ENCODE data around the gene SPEF2.

The SPEF2 gene

DNA sequence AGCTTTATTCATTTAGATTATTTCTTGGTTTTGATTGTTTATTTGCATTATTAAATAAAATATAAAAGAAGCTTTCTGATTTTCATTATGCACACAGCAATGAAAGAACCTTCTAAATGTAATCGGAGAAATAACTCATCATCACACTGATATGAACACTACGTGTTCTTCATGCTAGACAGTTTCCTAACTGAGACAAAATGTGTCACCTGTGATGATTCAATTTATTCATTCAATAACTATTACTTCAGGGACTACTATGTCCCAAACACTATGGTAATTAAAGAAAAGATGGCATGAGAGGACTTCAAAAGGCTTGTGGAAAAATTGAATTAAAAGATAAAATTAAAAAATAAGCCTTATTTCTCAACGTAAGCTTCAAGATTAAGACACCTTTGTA is 118.1 kb downstream of the SPEF2 start:
- DNase-seq: no peak

DNA sequence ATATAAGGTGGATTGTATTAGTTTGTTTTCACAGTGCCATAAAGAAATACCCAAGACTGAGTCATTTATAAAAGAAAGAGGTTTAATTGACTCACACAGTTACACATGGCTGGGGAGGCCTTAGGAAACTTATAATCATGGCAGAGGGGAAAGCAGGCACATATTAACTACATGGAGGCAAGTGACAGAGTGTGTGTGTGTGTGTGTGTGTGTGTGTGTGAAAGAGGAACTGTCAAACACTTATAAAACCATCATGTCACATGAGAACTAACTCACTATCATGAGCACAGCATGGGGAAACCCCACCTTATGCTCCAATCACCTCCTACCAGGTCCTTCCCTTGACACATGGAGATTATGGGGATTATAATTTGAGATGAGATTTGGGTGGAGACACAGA is 118.6 kb downstream of the SPEF2 start:
- no peak for DNase-seq

DNA sequence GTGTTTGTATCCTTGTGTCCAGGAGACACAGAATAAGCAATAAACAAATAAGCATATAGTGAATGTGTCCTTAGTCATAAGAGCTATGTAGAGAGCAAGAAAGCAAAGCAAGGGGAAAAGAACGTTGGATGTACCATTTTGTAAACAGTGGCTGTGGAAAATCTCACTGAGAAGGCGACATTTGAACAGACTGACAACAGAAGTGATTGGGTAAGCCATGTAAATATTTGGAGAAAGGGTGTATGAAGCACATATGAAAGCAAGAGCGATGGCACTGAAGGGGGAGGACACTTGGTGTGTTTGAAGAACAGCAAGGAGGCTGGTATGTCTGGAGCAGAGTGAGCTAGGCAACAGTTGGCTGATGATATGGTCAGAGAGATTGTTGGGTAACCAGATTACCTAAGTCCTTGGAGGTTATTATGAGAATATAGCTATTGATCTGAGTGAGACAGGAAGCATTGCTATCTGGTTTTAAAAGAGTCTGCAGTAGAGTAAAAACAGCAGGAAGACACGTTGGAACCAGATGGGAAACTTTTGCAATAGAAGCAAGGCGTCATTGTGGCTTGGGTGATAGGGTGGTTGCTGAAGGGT is 123.6 kb downstream of the SPEF2 start:
- DNase-seq: no peak

DNA sequence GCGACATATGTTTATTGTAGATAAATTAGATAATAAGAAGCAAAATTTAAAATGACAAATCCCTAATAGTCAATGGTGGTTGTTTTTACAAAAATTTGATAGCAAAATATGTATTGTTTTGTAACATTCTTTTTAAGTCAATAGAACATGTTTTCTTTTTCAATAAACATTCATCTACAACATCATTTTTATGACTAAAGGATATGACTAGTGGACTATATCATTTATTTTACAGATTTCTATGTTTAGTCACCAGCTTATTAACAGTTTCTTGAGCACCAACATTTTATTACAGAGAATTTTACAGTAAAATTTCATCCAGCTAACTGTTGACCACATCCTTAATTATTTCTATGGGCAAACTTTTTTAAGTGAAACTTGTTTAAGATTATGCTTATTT is 124.3 kb downstream of the SPEF2 start:
- no peak for DNase-seq

DNA sequence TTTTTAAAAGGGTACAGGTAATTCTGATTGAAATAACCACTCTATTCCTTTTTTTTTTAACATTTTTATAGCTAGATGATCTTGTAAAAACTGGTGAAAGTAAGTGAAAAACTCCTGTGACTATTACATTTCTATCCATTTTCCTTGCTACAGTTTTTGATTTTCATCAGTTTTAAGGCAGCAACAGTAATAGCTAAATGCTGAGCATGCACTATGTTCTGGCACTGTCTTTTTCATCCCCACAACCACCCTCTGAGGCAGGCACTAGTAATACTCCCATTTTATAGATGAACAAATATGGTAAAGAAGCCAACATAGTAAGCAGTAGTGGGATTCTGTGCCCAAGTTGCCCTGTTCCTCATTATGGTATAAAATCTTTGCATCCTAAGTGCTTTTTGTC is 126.0 kb downstream of the SPEF2 start:
- no peak for DNase-seq

DNA sequence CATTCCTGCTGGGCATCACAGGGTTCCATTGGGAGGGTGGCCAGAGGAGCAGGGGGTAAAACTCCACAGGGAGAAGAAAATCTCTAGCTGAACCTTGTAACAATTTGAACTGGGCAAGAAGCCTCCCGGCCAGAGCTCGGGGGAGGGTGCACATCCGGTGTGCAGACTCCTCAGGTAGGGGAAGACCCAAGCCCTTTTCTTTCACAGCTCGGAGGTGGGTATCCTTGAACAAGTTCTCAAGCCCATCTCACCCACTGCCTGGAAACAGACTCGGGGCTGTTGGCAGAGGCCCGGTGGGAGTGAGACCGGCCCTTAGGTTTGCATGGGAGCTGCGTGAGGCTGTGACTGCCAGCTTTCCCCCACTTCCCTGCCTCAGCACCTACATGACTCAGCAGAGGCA is 127.5 kb downstream of the SPEF2 start:
- DNase-seq: no peak

DNA sequence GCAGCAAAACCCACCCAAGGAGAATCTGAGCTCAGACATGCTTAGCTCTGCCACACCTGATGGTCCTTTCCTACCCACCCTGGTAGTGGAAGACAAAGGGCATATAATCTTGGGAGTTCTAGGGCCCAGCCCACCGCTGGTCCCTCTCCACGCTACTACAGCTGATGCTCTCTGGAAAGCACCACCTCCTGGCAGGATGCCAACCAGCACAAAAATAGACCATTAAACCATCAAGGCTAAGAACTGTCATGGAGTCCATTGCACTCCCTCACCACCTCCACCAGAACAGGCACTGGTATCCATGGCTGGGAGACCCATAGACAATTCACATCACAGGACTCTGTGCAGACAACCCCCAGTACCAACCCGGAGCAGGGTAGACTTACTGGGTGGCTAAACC is 128.0 kb downstream of the SPEF2 start:
- no peak for DNase-seq

DNA sequence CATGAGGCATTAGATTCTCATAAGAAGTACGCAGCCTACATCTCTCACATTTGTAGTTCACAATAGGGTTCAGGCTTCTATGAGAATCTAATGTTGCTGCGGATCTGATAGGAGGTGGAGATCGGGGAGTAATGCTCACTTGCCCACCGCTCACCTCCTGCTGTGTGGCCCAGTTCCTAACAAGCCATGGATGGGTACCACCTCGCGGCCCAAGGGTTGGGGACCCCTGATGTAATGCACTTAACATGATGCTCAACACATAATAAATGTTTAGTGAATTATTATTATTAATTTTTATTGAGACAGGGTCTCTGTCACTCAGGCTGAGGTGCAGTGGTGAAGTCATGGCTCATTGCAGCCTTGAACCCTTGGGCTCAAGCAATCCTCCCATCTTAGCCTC is 134.3 kb downstream of the SPEF2 start:
- DNase-seq: no peak

DNA sequence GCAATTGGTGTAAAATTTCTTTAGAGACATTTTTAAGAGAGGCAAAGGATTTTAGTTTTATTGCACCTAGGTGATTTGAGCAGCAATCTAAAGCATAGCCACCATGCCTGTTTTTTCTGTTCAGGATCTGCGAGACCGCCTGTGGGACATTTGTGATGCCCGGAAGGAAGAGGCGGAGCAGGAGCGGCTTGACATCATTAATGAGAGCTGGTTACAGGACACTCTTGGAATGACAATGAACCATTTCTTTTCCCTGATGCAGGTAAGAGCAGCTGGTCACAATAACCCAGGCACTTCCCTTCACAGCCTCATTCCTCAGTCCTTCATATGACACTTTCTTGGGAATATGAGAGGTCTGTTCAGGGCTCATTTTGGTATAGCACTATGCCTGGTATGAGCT is 135.8 kb downstream of the SPEF2 start:
- DNase-seq: no peak

DNA sequence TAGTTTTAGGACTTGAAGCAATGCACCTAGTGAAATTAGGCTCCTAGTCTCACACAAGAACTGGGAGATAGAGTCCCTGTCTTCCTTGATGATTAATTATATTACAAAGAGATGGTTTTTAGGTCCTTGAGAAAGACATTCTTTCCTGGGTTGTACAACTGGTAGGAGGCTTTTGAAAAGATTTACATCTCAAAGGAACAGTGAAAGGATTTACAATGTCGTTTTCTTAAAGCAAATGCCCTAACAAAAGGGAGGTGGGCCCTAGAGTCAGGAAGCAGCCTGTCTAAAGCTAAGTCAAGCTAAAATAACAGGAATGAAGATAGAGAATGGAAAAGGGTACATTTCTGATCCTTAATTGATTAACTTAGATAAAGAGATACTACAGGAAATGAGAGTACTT is 136.8 kb downstream of the SPEF2 start:
- DNase-seq: no peak

DNA sequence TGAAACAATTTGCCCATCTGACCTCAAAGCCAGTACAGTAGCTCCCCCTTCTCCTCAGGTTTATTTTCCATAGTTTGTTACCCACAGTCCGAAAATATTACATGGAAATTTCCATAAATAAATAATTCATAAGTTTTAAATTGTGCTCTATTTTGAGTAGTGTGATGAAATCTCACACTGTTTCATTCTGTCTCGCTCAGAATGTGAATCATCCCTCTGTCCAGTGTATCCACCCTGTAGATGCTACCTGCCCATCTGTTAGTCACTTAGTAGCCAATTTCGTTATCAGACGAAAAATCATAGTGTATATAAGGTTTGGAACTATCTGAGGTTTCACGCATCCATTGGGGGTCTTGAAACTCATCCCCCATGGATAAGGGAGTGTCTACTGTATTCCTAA is 138.3 kb downstream of the SPEF2 start:
- no peak for DNase-seq

DNA sequence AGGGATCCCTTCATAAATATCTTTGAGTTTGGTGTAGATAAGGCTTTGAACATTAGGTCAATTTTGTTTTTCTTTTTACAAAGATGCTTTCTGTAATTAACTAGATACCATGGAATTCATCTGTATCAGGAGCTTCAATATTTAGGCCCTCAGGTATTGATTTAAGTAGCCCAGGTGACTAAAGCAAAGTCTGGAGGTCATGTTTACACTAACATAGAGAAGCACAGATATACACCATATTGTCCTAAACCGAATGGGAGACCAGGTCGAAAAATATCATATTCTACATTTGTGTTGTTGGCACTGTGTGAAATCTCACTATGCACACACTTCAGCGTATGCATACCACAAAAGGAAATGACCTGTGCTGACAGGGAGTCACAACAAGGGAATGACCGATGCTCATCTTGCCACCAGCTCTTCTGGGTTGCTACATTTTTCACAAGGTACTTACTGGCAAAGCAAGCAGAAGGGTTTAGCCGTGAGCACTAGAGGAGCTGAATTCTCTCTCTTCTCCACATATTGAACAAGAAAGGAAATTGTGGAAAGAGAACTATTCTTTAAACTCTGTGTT is 140.6 kb downstream of the SPEF2 start:
- no peak for DNase-seq

DNA sequence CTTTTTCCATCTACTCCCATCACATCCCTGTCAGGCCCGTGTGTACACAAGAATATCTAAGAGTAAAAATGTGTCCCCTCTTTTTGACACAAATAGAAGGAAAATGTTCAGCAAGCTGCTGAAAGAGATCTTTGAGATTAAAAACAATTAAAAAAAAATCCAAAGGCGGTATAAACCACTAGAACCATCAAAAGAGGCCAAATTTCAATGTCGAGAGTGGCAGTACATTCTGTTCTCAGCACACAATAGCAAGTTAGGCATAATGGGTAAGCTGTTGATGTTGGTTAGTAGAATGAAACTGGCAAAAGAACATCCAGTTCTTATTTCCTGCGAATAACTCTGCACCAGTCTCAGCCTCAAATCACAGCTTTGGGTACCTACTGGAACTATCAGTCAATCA is 143.9 kb downstream of the SPEF2 start:
- no peak for DNase-seq

DNA sequence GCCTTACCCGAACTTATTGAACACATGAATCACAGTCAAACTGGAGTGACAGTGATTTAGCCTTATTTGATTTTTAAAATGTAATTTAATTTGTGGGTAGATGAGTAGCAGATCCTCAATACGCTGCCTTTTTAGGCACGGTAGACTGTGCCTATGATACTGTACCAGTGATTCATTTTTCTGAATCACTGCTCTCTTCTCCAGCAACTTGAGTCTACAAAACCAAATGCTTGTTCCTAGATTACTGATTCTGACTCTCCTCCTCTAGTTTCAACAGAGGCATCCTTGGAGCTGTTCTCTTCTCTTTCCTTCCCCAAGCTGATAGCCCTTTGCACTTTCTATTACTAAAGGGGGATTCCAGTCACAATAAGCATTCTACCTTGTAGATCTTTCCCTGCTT is 144.7 kb downstream of the SPEF2 start:
- DNase-seq: no peak

DNA sequence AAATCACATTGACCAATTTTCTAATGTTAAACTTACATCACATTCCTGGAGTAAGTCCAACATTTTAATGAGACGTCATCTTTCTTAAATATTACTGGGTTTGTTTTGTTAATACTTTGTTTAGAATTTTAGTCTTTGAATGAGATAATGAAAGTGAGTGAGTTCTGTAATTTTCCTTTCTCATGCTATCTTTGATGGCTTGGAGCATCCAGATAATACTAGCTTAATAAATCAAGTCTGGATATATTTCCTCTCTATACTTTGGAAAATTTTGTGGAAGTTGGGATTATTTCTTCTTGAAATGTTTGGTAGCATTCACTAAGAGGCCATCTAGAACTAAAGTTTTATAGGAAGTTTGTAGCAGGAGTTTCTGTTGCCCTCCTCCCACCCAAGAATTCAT is 148.3 kb downstream of the SPEF2 start:
- DNase-seq: no peak

DNA sequence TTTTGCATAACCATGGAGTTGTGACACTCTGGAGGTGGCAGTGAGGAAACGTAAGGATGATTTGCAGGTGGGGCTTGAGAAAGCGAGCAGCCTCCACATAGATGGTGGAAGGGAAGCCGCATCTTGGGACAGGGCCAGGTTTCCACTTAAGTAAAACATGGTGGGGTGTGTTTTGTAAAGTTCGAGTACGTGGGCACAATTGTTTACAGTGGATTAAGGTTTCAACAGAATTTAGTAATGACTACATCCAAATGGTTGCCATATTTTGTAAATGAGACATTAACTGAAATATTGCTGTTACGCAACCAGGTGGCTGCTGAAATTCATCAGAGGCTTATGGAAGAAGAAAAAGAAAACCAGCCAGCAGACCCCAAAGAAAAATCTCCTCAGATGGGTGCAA is 153.6 kb downstream of the SPEF2 start:
- DNase-seq: no peak

DNA sequence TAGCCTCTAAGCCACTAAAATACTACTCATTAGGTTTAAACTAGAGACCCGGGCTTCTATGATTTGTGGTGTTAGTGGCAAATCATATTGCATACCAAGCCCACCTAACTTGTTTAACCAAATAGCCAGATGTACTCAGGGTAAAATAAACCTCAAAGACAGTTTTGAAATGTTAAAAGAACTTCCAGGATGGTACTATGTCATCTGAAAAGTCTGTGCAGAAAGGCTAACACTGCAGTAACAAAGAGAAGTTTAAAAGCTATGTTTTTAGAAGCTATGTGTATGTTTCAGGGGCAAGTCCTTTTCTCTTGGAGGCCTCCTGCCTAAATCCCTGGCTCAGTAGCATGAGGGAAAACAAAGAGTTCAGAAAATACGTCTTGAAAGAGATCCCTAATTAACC is 154.2 kb downstream of the SPEF2 start:
- DNase-seq: no peak

DNA sequence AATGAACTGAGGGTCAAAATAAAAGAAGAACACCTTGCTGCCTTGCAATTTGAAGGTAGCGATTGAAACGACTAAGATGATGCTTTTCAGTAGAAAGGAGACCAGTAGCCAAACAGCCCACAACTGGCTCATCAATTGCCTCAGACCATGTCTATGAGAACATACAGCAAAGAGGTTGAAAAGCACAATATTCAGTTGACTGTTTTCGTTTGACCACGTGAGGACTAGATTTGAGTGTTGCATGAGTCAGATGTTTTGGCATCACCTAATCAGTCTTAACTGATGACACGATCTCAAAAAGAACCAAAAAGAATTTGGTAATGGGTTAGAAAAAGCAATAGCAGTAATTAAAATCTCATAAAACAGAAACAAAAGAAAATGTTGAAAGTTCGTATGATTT is 156.3 kb downstream of the SPEF2 start:
- no peak for DNase-seq

DNA sequence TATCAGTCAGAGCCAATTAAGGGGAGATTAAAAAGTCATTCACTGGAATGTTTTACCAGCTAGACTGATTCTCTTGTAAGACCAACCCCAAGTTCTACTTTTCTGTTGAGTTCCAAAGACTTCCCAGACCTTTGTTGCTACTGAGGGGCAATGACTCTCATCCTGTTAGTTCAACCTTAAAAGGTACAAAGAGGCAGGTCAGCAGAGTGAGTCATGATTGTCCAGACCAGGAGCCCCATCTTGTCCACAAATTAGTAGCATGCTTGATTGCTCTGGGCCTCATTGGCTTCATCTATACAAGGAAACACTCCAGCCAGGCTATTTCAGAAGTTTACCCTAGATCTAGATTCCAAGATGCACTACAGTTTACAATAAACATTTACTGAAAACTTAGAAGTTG is 159.1 kb downstream of the SPEF2 start:
- no peak for DNase-seq

DNA sequence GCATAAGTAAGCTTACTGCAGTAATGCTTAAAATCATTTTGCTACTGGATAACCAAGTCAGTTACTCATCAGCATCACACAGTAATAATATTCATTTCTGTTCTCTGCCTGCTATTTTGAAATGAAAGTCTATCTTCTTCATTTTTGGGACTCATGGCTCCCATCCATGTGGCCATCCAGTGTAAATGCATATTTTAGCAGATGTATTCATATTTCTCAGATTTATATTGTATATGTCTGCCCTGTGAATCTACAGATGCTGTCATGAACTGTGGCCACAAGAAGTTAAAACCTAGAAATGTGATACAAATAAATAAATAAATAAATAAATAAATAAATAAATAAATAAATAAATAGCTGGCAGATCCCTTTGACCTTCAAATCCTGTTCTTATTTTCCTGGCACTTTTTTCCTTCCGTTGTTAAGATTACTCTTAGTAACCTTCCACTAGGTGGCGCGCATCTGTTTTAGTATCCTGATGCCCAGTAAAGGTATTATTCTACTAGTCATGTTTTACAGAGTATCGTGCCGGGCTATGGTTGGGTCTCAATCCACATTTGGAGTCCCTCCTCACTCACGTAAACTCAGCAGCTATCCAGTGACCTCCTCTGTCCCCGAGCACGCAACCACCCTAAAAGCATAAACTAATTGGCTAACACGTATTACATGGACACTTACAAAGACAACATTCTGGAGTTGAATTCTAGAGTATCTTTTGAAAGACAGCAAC is 159.9 kb downstream of the SPEF2 start:
- peak; percentile 73 for DNase-seq

DNA sequence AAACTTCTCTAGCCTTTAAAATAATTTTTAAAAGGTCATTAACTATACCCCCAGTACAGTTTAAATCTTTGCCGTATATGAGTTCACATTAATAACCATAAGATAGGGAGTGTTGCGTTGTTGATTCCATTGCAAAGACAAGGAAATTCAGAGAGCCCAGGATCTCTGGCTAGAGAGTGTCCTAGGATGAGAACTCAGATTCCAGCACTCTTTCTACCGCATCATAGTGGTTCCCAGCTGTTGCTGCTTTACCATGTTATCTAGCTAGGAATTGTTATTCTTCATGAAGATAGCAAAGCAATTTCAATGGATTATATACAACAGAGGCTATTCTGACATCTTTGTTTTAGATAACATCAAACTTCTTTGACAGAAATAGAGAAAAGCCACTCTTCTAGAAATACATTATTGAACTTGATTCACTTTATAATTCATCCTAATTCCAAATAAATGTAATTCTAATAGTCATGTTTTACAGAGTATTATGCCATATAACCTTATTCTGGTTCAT is 160.7 kb downstream of the SPEF2 start:
- no peak for DNase-seq

DNA sequence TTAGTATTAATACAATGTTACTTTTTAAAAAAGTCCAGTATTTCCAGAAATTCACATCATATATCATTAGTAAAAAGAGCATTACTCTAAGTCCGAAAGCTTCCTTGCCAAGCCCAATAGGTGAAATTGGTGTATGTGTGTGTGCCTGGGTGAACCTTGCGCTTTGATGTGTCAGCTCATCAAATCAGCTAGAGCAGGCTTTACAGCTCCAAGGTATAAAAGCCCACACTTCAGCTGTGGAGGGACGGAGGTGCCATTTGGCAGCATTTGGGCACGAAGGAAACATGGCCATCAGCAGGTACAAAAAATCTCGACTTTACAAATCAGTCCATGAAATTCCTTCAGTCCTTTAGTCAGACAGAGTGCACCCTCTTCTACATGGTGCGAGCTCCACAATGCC is 162.6 kb downstream of the SPEF2 start:
- peak; percentile 40 for DNase-seq

DNA sequence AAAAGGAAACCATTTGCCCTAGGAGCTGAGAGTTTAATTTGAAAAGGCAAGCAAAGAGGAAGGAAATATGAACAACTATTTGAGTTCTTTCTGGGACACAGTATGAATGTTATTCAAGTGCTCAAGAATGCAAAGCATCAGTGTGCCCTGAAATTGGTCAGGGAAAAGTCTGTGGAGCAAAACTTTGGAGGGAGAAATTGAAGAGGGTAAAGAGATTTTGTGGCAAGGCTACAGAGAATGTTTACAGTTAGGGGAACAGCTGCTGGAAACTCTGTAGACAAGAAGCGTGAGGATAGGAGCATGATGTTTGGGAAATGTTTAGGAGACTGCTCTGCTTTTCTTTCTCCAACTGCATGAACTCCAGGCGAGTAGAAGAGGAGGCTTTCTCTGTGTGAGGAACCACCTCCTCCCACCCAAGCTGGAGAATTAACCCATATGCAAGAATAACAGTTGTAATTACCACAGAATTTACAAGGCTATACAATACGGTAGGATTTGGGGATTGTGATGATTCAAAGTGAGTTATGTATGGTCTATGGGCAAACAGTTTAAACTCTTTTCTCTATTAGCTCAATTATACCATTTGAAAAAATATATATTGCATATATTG is 163.6 kb downstream of the SPEF2 start:
- DNase-seq: no peak

DNA sequence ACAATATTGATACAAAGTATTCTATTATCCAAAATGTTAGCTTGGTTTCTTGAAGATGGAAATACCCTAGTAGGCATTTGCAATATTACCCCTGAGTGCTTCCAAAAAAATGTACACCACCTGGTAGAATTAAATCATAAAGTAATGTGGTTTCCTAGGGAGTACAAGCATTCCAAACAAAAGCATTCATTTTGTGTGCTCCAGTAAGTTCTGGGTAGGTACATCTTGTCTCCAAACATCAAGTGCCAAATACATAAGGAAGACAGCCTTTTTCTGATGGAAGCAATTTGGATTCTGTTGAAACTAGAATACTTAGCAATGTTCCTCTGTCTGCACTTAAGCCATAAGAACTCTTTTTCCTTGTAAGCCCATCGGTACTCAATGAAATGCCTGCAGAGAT is 165.9 kb downstream of the SPEF2 start:
- DNase-seq: no peak
